Tibial nerve (tissue), 4 donors: ENCODE measurements around the gene KCNQ1.

ENCODE experiments used
- CTCF ChIP-seq, 5 experiments: fragments of 200-600 bp in 3 of 5; fragments of 450-650 bp in 2 of 5; sonication (generic) in 3 of 5; IDR thresholded peaks; one replicate each; pipeline ENCODE4 v1.5.1; 2016 to 2019; ENCODE audit warnings: antibody characterized with exemption in 5 of 5, mild to moderate bottlenecking in 3 of 5, moderate library complexity in 2 of 5
- EP300 ChIP-seq, 2 donors: sonication (generic); formaldehyde crosslinking; IDR thresholded peaks; one replicate each; pipeline ENCODE4 v1.6.1; 2017; ENCODE audit warnings: antibody characterized with exemption in 2 of 2, mild to moderate bottlenecking in 1 of 2
- POLR2A ChIP-seq, 2 donors: fragments of 450-650 bp; IDR thresholded peaks; one replicate each; pipeline ENCODE4 v1.6.1; 2017; ENCODE audit warnings: antibody characterized with exemption in 2 of 2, mild to moderate bottlenecking in 2 of 2, moderate library complexity in 2 of 2

- no peak for TF ChIP-seq CTCF (IDR thresholded peaks at IDR 0.05)
- no peak for TF ChIP-seq POLR2A (IDR thresholded peaks at IDR 0.05)
- TF ChIP-seq EP300 (IDR thresholded peaks at IDR 0.05), result no peak
These were observed 5.0 kb upstream of the KCNQ1 start for GRCh38 chr11:2439820-2440219.
